ENCODE measurements around the gene BNIP1.

DNA sequence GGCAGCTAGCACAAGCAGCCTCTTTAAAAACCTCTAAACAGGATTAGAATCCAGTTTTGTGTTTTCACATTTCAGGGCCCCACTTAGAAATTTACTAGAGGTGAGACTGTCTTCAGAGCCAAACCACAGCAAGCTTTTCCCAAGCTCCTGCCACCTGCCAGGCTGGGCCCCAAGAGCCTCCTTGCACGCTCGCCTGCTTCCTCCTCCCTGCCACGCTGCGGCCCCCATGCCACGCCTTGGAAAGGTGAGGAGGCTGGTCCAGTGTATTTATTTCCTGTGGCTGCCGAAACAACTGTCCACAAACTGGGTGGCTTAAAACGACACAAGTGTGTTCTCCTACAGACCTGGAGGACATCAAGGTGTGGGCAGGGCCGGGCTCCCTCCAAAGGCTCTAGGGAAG is 47.2 kb downstream of the BNIP1 start:
- TF ChIP-seq, protein P1, sequence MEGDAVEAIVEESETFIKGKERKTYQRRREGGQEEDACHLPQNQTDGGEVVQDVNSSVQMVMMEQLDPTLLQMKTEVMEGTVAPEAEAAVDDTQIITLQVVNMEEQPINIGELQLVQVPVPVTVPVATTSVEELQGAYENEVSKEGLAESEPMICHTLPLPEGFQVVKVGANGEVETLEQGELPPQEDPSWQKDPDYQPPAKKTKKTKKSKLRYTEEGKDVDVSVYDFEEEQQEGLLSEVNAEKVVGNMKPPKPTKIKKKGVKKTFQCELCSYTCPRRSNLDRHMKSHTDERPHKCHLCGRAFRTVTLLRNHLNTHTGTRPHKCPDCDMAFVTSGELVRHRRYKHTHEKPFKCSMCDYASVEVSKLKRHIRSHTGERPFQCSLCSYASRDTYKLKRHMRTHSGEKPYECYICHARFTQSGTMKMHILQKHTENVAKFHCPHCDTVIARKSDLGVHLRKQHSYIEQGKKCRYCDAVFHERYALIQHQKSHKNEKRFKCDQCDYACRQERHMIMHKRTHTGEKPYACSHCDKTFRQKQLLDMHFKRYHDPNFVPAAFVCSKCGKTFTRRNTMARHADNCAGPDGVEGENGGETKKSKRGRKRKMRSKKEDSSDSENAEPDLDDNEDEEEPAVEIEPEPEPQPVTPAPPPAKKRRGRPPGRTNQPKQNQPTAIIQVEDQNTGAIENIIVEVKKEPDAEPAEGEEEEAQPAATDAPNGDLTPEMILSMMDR (IDR thresholded peaks at IDR 0.05): no peak
- TF ChIP-seq POLR2A (IDR thresholded peaks at IDR 0.05): no peak

Data from testis (tissue), 2 donors.